ENCODE results near the gene TUSC1.
"Not testable (repeated sequence)": the region's sequence is repeated elsewhere in the genome, so short reads cannot be mapped to it uniquely, and the experiment has no call there.

The TUSC1 gene

GRCh38 chr9:25678147-25678666 is at the start of gene TUSC1:
Gene TUSC1, minus strand, starts transcription at chr9:25678444. Its CDS starts 132 bp downstream, at chr9:25678312.
- DNase-seq (ENCODE audit: low read depth) = peak; percentile 69

- DNase-seq (ENCODE audit: low read depth) = no peak
These were observed 48.7 kb upstream of the TUSC1 start for GRCh38 chr9:25726871-25727410.

GRCh38 chr9:25724424-25724823 is 46.2 kb upstream of the TUSC1 start:
- peak; percentile 36 for DNase-seq (ENCODE audit: low read depth)

GRCh38 chr9:25716220-25716872 is 38.1 kb upstream of the TUSC1 start:
- DNase-seq (ENCODE audit: low read depth) = peak; percentile 78

- DNase-seq (ENCODE audit: low read depth) = no peak
These were observed 31.7 kb upstream of the TUSC1 start for GRCh38 chr9:25709941-25710340.

- no peak for DNase-seq (ENCODE audit: low read depth)
These were observed 26.6 kb upstream of the TUSC1 start for GRCh38 chr9:25704800-25705199.

- no peak for DNase-seq (ENCODE audit: low read depth)
These were observed 25.6 kb upstream of the TUSC1 start for GRCh38 chr9:25703701-25704357.

- DNase-seq (ENCODE audit: low read depth) = no peak
These were observed 24.3 kb upstream of the TUSC1 start for GRCh38 chr9:25702536-25702935.

- peak; percentile 37 for DNase-seq (ENCODE audit: low read depth)
These were observed 22.7 kb upstream of the TUSC1 start for GRCh38 chr9:25700899-25701298.

- DNase-seq (ENCODE audit: low read depth) = no peak
These were observed 22.2 kb upstream of the TUSC1 start for GRCh38 chr9:25700430-25700829.

- DNase-seq (ENCODE audit: low read depth) = no peak
These were observed 13.5 kb upstream of the TUSC1 start for GRCh38 chr9:25691786-25692185.

- no peak for DNase-seq (ENCODE audit: low read depth)
These were observed 6.1 kb upstream of the TUSC1 start for GRCh38 chr9:25684321-25684720.

- peak; percentile 85 for DNase-seq (ENCODE audit: low read depth)
These were observed 3.0 kb upstream of the TUSC1 start for GRCh38 chr9:25681266-25681665.

- DNase-seq (ENCODE audit: low read depth) = no peak
These were observed 659 bp upstream of the TUSC1 start for GRCh38 chr9:25678846-25679360.

GRCh38 chr9:25677301-25678146 is 720 bp downstream of the TUSC1 start:
- DNase-seq (ENCODE audit: low read depth) = peak; percentile 58

- not testable (repeated sequence) for DNase-seq (ENCODE audit: low read depth)
These were observed 2.4 kb downstream of the TUSC1 start for GRCh38 chr9:25675858-25676257.

- no peak for DNase-seq (ENCODE audit: low read depth)
These were observed 19.7 kb downstream of the TUSC1 start for GRCh38 chr9:25658571-25658970.

GRCh38 chr9:25654417-25654816 is 23.8 kb downstream of the TUSC1 start:
- DNase-seq (ENCODE audit: low read depth) = no peak

GRCh38 chr9:25648116-25648515 is 30.1 kb downstream of the TUSC1 start:
- DNase-seq (ENCODE audit: low read depth) = no peak

GRCh38 chr9:25636026-25636425 is 42.2 kb downstream of the TUSC1 start:
- no peak for DNase-seq (ENCODE audit: low read depth)

GRCh38 chr9:25629231-25629630 is 49.0 kb downstream of the TUSC1 start:
- DNase-seq (ENCODE audit: low read depth) = no peak
